NCI-H82 treated with DMSO at 0.1 percent for 48 hours (cell line): ENCODE data around the gene MS4A12.
"Not testable (repeated sequence)": the region's sequence is repeated elsewhere in the genome, so short reads cannot be mapped to it uniquely, and the experiment has no call there.

ENCODE experiments used
- DNase-seq: peaks from one replicate; lab custom pipeline; 2025; ENCODE audit not compliant: unreplicated experiment; lab: John Stamatoyannopoulos, UW

The MS4A12 gene

GRCh38 chr11:60512651-60513225 lies 20.2 kb downstream of the MS4A12 start:
- DNase-seq, result no peak

- DNase-seq, result no peak
Observed at GRCh38 chr11:60513496-60514460, 21.2 kb downstream of the MS4A12 start.

DNA sequence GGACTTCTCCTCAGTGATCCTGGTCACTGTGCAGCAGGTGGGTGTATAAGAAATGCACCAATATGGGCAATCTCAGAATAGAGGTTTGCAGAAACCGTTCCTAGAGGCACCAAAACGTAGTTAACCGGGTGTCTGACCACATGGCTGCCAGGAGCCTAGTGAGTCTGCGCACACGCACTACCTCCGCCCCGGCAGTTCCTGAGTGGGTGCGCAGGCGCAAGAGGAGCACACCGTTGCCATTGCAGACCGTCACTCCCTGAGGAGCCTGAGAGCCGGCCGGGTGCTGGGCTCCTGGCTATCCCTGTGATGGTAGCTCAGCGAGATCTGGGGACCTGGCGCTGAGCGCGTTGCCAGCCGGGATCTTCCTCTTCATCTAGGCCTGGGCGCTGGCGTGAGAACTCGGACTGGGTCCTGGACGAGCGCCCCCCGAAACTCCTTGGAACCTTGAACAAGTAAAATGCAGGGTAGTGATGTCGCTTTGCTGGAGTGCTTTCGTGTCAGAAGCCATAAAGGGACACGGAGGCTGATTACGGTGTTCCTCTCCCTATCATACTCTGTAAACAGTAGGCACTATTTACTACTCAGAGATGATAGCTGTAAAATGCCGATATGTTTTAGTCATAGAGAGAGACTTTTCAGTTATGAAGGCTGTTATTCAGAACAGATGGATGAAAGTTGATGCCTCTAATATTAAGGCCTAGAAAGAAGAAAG lies 22.7 kb downstream of the MS4A12 start, which contains the start of gene MS4A13:
TSS of gene MS4A13 (plus strand) at position 249 of the 712 bp plus-strand sequence. CDS start 2,692 bp downstream, outside the sequence.
- DNase-seq, result no peak

DNA sequence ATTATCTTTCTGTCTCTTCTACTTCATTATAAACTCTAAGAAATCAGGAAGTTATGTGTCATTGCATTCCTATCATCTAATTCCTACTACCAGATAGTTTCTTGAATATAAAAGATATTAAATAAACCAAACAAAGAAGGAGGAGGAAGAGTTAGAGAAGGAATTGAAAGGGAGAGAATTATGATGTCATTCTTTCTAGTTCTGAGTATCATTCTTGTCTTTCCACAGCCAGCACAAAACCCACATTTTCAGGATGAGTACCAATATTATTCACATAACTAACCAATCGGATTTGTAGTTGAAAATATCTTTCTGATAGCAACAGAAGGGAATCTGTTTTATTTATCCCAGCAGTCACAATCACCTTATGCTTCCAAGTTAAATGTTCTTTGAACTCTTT lies 35.9 kb downstream of the MS4A12 start:
- no peak for DNase-seq

DNA sequence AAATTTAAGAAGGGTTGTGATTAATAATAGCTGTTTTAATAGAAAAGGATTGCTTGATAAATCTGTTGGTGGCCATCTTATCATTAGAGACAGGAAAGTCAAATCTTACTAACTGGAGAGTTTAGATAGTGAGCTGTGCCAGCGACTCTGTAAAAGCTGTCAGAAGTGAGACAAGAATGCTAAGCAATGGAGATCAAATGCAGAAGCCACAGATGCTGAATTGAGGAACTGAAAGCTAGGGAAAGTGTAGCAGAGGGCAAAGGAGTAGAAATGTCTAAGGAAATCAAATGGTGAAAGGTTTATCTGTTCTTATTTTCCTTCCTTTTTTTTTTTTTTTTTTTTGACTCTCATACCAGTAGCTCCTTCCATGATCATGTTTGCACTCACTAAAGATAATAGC lies 36.4 kb downstream of the MS4A12 start:
- DNase-seq, result no peak

DNA sequence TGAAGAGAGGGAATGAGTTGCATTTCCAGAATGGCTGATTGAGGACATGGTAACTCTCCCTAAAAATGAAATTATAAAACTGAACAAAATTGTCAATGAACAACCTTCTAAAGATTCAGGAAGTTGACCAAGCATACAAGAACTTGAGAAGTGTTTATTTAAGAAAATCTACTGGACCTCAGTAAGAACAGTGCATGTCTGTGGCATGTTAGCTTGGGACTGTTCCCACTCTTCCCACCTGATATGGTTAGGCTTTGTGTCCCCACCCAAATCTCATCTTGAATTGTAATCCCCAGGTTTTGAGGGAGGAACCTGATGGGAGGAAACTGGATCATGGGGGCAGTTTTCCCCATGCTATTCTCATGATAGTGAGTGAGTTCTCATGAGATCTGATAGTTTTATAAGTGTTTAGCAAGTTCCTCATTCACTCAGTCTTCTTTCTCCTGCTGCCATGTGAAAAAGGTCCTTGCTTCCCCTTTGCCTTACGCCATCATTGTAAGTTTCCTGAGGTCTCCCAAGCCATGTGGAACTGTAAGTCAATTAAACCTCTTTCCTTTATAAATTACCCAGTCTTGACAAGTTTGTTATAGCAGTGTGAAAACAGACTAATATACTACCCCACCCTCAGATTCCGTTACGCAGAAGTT lies 38.0 kb downstream of the MS4A12 start:
- DNase-seq, result no peak

GRCh38 chr11:60532383-60532782 lies 39.8 kb downstream of the MS4A12 start:
- not testable (repeated sequence) for DNase-seq

DNA sequence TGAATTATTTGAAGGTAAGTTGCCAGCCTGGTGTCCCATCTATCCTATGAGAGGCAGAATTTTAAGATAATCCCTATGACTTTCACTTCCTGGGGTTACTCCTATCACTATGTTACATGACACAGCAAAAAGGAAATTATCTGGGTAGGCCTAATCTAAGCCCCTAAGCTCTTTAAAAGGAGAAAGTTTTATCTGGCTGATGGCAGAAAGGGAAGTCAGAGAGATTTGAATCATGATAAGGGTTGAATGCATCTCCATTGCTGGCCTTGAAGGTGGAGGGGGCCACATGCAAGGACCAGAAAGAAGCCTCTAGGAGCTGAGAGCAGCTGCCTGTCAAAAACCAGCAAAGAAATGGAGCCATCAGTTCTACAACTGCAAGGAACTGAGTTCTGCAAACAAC lies 46.0 kb downstream of the MS4A12 start:
- DNase-seq, result not testable (repeated sequence)

DNA sequence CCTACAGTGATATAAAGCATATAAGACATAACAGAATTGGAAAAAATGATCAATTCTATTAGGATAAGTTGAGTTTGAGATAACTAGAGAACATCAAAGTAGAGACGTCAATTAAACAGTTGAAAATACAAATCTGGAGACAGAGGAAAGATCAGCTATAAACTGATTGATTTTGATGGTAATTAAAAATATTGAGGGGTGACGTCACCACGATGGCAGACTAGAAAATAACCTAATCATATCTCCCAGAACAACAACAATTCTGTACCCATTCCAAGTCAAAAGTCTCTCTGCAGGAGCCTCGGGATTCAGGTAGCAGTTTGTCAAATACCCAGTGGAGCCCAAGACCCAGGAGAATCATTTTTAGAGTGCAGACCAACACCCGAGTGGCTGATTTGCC lies 51.5 kb downstream of the MS4A12 start:
- DNase-seq, result no peak
